ENCODE data around the gene SUPT20H. TPM values are rescaled to one million over a fixed set of nuclear protein-coding genes. Genes with fewer than 3 reads are reported as not detected.

SUPT20H gene
- total and polyA plus RNA-seq, 2 donors (not counting 3 experiments of a cell fraction or from before 2014, with no cell fraction given): 47.2 to 70.7 TPM

DNA sequence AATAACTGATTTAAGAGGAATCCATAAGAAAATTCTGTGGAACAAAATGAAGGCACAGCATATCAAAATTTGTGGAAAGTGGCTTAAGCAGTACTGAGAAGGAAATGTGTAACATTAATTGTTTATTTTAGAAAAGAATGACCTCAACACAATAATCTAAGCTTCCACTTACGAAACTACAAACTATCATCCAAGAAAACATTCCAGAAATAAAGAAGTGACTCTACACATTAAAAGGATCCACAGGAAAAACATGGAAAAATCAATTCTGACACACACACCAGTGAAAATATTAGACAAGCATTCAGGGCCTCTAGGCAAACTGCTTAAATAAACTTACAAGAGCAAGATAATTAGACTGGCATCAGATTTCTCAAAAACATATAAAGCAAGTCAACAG, 44.9 kb downstream of the SUPT20H start:
- ChIA-PET CTCF (no interaction called here), POLR2A (no interaction called here)
- Histone ChIP-seq H3K4me2 (ENCODE audit: insufficient read depth, low read length) (no peak overlapping the region), H3K79me2 (ENCODE audit: control insufficient read depth, insufficient read depth, low read length) (peaks cover 4% of the 10 kb centered on the region), H3K9ac (replicated peaks; ENCODE audit: extremely low read depth, insufficient read depth, low read length) (no peak overlapping the region), H3K27ac (ENCODE audit: insufficient read depth, low read depth, low read length) (no peak overlapping the region), H3K4me1 (ENCODE audit: control insufficient read depth, extremely low read depth, insufficient read depth, low read length) (no peaks in the 10 kb centered on the region), H3K36me3 (ENCODE audit: control insufficient read depth in 2 of 2, extremely low read depth in 1 of 2, insufficient read depth in 2 of 2, low read length in 2 of 2) (peaks cover 3 to 40% of the 10 kb centered on the region in 2 experiments), H3K27me3 (ENCODE audit: control insufficient read depth in 2 of 2, insufficient read depth in 2 of 2, low read length in 2 of 2) (no peaks in the 10 kb centered on the region), H2AFZ (ENCODE audit: low read depth, low read length) (no peak overlapping the region), H3K9me1 (replicated peaks; ENCODE audit: control insufficient read depth, extremely low read depth, insufficient read depth, low read length) (no peaks in the 10 kb centered on the region), H3K4me3 (replicated peaks in 1 of 3; ENCODE audit: insufficient read depth in 1 of 3, low read depth in 1 of 3, low read length in 3 of 3) (no peak overlapping the region), H3K9me3 (replicated peaks; ENCODE audit: control insufficient read depth, insufficient read depth, low read length) (no peaks in the 10 kb centered on the region), H4K20me1 (replicated peaks; ENCODE audit: control insufficient read depth, extremely low read depth, insufficient read depth, low read length) (no peaks in the 10 kb centered on the region)
- no peak for FAIRE-seq
- intact Hi-C loops (cut with micrococcal nuclease) (no loop called here), dilution Hi-C loops (cut with MboI; ENCODE audit: extremely low pct_ligation_motif_present, low sequenced_read_pairs) (no loop called here)
- TF ChIP-seq EZH2 (IDR thresholded peaks at IDR 0.05; ENCODE audit: borderline replicate concordance, low read depth, low read length, severe bottlenecking): no peak
- no peak for TF ChIP-seq POLR2AphosphoS5 (IDR thresholded peaks at IDR 0.05; ENCODE audit: insufficient read depth, low read depth, low read length)
- no TSS peak for BruUV-seq (replicated peaks)
- no peak for DNase-seq (ENCODE audit: low read depth, low spot score)

DNA sequence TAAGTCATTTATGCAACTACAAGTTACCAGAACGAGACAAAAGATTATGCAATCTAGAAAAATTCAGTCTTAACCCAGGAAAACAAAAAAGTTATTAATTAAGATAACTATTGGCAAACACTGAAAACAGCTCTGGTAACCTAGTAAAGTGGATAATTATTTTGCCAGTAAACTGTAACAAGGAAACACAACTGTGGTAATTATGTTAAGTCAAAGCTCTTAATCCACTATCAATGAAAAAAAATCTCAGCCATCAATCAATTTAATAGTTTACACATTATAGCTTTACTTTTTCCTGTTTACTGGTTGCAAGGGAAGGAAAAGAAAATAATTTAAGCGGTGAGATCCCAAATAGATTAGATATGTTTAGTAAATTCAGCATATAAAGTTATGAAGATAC, 47.7 kb downstream of the SUPT20H start:
- no peak for TF ChIP-seq POLR2A (IDR thresholded peaks at IDR 0.05; ENCODE audit: low read depth, low read length)
- no peak for TF ChIP-seq JUN (IDR thresholded peaks at IDR 0.05; ENCODE audit: borderline replicate concordance, insufficient read depth, insufficient read length, low read depth)
- TF ChIP-seq, protein P1, sequence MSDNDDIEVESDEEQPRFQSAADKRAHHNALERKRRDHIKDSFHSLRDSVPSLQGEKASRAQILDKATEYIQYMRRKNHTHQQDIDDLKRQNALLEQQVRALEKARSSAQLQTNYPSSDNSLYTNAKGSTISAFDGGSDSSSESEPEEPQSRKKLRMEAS (IDR thresholded peaks at IDR 0.05; ENCODE audit: insufficient read depth, insufficient read length): no peak
- TF ChIP-seq, protein P2, sequence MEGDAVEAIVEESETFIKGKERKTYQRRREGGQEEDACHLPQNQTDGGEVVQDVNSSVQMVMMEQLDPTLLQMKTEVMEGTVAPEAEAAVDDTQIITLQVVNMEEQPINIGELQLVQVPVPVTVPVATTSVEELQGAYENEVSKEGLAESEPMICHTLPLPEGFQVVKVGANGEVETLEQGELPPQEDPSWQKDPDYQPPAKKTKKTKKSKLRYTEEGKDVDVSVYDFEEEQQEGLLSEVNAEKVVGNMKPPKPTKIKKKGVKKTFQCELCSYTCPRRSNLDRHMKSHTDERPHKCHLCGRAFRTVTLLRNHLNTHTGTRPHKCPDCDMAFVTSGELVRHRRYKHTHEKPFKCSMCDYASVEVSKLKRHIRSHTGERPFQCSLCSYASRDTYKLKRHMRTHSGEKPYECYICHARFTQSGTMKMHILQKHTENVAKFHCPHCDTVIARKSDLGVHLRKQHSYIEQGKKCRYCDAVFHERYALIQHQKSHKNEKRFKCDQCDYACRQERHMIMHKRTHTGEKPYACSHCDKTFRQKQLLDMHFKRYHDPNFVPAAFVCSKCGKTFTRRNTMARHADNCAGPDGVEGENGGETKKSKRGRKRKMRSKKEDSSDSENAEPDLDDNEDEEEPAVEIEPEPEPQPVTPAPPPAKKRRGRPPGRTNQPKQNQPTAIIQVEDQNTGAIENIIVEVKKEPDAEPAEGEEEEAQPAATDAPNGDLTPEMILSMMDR (IDR thresholded peaks at IDR 0.05; ENCODE audit: extremely low read depth in 1 of 2, insufficient read depth in 1 of 2, low read depth in 1 of 2, low read length in 2 of 2): no peak
- no peak for TF ChIP-seq MYC (IDR thresholded peaks at IDR 0.05; ENCODE audit: low read depth, low read length)
- TF ChIP-seq FOS (IDR thresholded peaks at IDR 0.05; ENCODE audit: borderline replicate concordance, insufficient read depth, low read length): no peak
- TF ChIP-seq POLR2AphosphoS5 (IDR thresholded peaks at IDR 0.05; ENCODE audit: insufficient read depth, low read depth, low read length): no peak
- no peaks in the 10 kb centered on the region for H3K9me3 ChIP-seq (replicated peaks; ENCODE audit: control insufficient read depth, insufficient read depth, low read length)
- BruUV-seq (replicated peaks): no TSS peak
- intact Hi-C loops (cut with micrococcal nuclease) (loop anchor here (2.0 kb wide), 1 partner anchor 15 kb away; no protein-coding TSS in a partner anchor), dilution Hi-C loops (cut with MboI; ENCODE audit: extremely low pct_ligation_motif_present, low sequenced_read_pairs) (no loop called here)
- FAIRE-seq (no peak), DNase-seq (ENCODE audit: low read depth, low spot score) (no peak)
- H3K9ac ChIP-seq (replicated peaks; ENCODE audit: extremely low read depth, insufficient read depth, low read length): no peak overlapping the region
- H2AFZ ChIP-seq (ENCODE audit: low read depth, low read length): no peak overlapping the region
- H3K36me3 ChIP-seq (ENCODE audit: control insufficient read depth in 2 of 2, extremely low read depth in 1 of 2, insufficient read depth in 2 of 2, low read length in 2 of 2): peaks cover 7 to 49% of the 10 kb centered on the region in 2 experiments
- ChIA-PET POLR2A (no interaction called here), CTCF (interaction anchor here (1.0 to 1.2 kb wide), 2 partner anchors 9 to 163 kb away, joined by 3 to 6 read pairs; no protein-coding TSS in a partner anchor)
- no peaks in the 10 kb centered on the region for H3K27me3 ChIP-seq (ENCODE audit: control insufficient read depth in 2 of 2, insufficient read depth in 2 of 2, low read length in 2 of 2)
- no peaks in the 10 kb centered on the region for H4K20me1 ChIP-seq (replicated peaks; ENCODE audit: control insufficient read depth, extremely low read depth, insufficient read depth, low read length)
- H3K27ac ChIP-seq (ENCODE audit: insufficient read depth, low read depth, low read length): no peak overlapping the region
- H3K4me3 ChIP-seq (replicated peaks in 1 of 3; ENCODE audit: insufficient read depth in 1 of 3, low read depth in 1 of 3, low read length in 3 of 3): no peak overlapping the region
- H3K9me1 ChIP-seq (replicated peaks; ENCODE audit: control insufficient read depth, extremely low read depth, insufficient read depth, low read length): no peaks in the 10 kb centered on the region
- peaks cover 4% of the 10 kb centered on the region for H3K79me2 ChIP-seq (ENCODE audit: control insufficient read depth, insufficient read depth, low read length)
- H3K4me2 ChIP-seq (ENCODE audit: insufficient read depth, low read length): no peak overlapping the region
- no peaks in the 10 kb centered on the region for H3K4me1 ChIP-seq (ENCODE audit: control insufficient read depth, extremely low read depth, insufficient read depth, low read length)
